Measurements from ENCODE around the gene ZNF428.
"Not testable (repeated sequence)": the region's sequence is repeated elsewhere in the genome, so short reads cannot be mapped to it uniquely, and the experiment has no call there.

The ZNF428 gene

DNA sequence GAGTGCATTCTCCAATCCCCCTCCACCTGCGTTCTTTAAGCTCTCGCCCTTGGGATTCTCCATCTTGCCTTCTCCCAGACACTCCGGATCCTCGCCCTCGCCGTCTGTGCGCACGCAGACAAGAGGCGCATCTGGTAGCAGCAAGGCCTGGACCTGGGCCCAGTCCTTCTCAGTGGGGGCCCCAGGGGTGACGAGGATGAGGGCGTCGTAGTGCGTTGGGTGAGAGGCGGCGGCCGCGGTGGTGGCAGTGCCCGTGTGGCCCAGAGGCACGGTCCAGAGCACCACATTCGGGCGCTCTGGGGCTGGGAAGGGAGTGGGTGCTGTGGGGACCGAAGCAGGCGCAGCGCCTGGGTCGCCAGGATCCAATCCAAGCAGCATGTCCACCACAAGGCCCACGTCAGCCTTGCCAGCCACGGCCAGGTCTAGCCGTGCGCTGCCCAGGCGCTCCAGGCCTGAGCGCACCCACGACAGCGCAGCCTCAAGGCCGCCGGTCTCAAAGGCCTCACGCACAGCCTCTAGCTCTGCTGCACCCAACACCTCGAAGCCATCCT lies 26.6 kb downstream of the ZNF428 start:
- no peak for DNase-seq (ENCODE audit: low spot score)

- DNase-seq (ENCODE audit: low spot score) = no peak
Measured at GRCh38 chr19:43591904-43592772, 27.3 kb downstream of the ZNF428 start.

- peak; percentile 23 for DNase-seq (ENCODE audit: low spot score)
Measured at GRCh38 chr19:43589678-43590077, 29.8 kb downstream of the ZNF428 start.

GRCh38 chr19:43589277-43589676 lies 30.2 kb downstream of the ZNF428 start:
- DNase-seq (ENCODE audit: low spot score) = no peak

GRCh38 chr19:43587029-43587428 lies 32.4 kb downstream of the ZNF428 start:
- DNase-seq (ENCODE audit: low spot score) = not testable (repeated sequence)

GRCh38 chr19:43586346-43586745 lies 33.1 kb downstream of the ZNF428 start:
- no peak for DNase-seq (ENCODE audit: low spot score)

DNA sequence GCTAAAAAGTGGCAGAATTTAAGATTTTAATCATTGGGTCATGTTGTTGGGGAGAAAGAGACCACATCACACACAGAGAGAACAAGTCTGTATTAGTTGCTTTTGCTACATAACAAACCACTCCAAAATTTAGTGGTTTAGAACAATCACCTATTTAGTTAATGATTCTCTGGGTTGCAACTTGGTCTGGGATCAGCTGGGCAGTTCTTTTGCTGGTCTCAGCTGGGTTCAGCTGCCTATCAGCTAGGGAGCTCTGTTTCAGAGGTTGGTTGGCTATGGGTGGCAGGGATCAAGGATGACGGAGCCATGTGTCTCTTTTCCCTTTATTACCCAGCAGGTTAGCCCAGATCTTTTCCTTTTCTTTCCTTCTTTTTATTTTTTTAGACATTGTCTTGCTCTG lies 34.9 kb downstream of the ZNF428 start:
- DNase-seq (ENCODE audit: low spot score) = no peak

GRCh38 chr19:43582495-43582894 lies 36.9 kb downstream of the ZNF428 start:
- DNase-seq (ENCODE audit: low spot score) = no peak

DNA sequence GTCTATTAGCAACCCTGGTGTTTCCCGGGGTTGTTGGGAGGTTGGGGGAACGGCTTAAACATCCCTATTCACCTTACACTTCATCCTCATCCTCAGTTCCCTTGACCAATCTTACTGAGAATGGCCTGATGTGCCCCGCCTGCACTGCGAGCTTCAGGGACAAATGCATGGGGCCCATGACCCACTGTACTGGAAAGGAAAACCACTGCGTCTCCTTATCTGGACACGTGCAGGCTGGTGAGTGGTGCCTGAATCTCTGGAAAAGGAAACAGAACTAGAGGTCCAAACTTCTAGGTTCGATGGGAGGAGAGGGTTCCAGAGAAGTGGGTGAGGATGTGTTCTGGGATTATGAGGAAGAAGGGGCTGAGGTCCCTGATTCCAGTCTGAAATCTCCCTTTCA lies 38.0 kb downstream of the ZNF428 start:
- no peak for DNase-seq (ENCODE audit: low spot score)

- DNase-seq (ENCODE audit: low spot score) = no peak
Measured at GRCh38 chr19:43578787-43579186, 40.6 kb downstream of the ZNF428 start.

DNA sequence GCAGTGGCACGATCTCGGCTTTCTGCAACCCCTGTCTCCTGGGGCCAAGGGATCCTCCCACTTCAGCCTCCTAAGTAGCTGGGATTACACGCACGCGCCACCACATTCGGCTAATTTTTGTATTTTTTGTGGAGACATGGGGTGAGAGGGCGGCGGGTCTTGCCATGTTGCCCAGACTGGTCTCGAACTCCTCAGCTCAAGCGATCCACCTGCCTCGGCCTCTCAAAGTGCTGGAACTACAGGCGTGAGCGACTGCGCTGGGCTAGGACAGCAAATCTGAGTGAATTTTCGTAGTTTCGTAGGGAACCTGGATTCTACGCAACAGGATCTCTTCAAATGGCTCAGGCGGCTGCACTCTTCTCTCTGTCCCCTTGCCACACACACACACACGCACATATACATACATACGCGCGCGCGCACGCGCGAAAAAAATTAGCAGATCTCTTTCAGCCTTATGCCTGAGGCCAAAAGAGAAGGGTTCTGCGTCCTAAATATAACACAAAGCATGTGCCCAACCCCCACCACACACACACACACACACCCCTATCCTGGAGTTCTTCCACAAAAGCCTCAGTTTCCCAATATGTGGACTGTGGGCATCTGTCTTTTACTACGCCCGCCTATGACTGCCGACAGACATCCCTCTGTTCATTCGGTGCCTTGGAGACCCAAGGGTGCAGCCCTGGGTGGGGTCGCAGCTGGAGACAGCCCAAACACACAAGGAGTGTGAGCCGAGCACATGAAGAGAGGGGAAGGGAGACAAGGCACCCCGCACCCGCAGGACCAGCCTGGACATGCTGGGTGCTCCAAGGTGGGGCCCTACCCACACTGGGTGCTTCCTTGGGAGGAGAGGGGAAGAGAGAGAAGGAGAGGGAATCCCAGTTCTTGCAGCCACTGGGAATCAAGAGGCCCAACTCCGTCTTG lies 43.2 kb downstream of the ZNF428 start:
- no peak for DNase-seq (ENCODE audit: low spot score)

- DNase-seq (ENCODE audit: low spot score) = peak; percentile 99
Measured at GRCh38 chr19:43575156-43575950, 44.1 kb downstream of the ZNF428 start, which contains the start of the genes PINLYP and XRCC1. Gene PINLYP, plus strand, starts transcription at chr19:43575801. Its CDS starts 1,391 bp downstream, at chr19:43577192. Gene XRCC1, minus strand, starts transcription at chr19:43575527. Its CDS starts 69 bp downstream, at chr19:43575458.

- peak; percentile 32 for DNase-seq (ENCODE audit: low spot score)
Measured at GRCh38 chr19:43574424-43575155, 44.8 kb downstream of the ZNF428 start.

DNA sequence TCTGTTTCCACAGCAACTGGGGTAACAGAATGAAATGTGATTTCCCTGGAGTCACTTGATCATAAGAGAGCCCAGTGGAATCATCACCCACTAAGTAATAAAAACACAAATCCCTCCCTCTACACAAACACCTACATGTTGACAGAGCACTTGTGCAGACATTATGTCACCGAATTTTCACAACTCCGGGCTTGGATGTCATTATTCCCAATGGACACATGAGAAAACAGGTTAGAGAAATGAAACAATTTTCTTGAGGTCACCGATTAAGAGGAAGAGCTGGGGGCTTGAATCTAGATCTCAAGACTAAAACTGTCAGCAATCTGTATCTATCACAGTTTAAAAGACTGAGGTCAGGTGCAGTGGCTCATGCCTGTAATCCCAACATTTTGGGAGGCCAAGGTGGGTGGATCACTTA lies 47.2 kb downstream of the ZNF428 start:
- DNase-seq (ENCODE audit: low spot score) = no peak

GRCh38 chr19:43570174-43570791 lies 49.1 kb downstream of the ZNF428 start:
- DNase-seq (ENCODE audit: low spot score) = peak; percentile 59

GRCh38 chr19:43569657-43570056 lies 49.8 kb downstream of the ZNF428 start:
- DNase-seq (ENCODE audit: low spot score) = no peak

DNA sequence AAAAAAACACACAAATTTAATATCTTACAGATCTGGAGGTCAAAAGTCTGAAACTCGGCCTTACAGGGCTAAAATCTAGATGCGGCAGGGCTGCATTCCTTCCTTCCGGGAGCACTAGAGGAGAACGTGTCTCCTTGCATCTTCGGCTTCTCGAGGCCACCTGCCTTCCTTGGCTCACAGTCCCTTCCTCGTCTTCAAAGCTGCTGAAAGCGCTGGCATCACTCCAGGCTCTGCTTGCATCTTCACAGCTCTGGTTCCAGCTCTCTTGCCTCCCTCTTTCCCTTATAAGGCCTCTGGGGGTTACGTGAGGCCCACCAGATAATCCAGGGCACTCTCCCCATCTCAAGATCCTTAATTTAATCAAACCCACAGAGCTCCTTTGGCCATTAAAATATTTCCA lies 54.6 kb downstream of the ZNF428 start:
- DNase-seq (ENCODE audit: low spot score) = no peak

DNA sequence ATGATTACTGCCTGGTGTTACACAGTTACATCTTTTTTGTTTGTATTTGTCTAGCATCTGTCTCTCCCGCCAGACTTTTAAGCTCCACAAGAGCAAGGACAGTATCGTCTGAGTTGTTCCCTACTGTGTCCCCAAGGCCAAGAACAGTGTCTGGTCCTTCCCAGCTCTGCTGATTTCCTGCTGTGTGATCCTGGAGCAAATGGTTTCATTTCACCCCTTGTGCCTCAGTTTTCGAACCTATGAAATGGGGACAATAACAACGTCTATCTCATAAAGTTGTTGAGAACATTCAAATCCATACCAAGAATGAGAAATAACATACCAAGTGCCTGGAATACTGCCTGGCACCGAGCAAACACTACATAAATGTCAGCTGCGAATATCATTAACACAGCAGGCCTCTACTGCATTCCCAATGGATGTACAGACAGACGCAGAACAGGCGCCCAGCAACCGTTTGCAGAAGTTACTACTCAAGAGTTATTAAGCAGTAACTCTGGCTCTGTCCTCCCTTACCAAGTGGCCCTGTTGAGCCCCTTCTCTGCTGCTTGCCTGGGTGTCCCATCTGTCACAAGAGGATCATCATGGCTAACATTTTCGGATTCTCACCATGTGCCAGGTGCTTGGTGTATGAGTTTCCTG lies 55.5 kb downstream of the ZNF428 start:
- DNase-seq (ENCODE audit: low spot score) = no peak

DNA sequence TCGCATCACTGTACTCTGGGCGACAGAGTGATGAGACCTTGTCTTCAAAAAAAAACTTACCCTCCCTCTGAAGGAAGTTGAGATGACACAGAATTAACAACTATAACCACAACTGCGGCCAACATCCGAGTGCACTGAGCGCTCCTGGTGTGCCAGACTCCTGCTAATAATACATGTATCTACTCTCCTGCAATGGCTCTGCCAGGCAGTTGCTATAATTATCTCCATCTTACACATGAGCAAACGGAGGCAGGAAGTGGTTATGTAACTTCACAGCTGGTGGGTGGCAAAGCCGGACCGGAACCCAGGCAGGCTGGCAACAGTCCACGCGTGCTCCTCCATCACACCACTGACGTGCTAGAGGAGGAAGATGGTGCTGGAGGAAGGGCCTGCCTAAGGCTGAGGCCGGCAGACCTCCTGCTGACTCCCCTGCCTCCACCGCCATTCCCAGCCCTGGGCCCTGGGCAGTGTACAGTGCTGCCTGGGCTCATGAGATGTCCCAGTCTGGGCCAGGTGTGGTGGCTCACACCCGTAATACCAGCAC lies 56.7 kb downstream of the ZNF428 start:
- peak; percentile 82 for DNase-seq (ENCODE audit: low spot score)
